Spinal cord (tissue), 10 donors: ENCODE measurements around the gene PLA2G3. TPM values are rescaled to one million over a fixed set of nuclear protein-coding genes. Genes with fewer than 3 reads are reported as not detected.
A peak's percentile ranks its signal among the peaks of the same experiment; 100 is the strongest.

ENCODE experiments used
- DNase-seq, 6 donors: peaks; one replicate each; pipeline versions ENCODE4 v3.0.0 to v3.0.0-alpha.2; 2013 to 2015; ENCODE audit warnings: low spot score in 6 of 6, low read depth in 4 of 6
- H3K27ac ChIP-seq: one replicate; pipeline ENCODE4 v1.5.1; 2013; ENCODE audit warnings: low read depth, low read length, control low read depth
- H3K27me3 ChIP-seq: one replicate; pipeline ENCODE4 v1.6.1; 2013; ENCODE audit warnings: low read length; ENCODE audit not compliant: control insufficient read depth, insufficient read depth
- H3K36me3 ChIP-seq: one replicate; pipeline ENCODE4 v1.6.1; 2013; ENCODE audit warnings: low read length; ENCODE audit not compliant: control insufficient read depth, insufficient read depth
- H3K4me1 ChIP-seq: one replicate; pipeline ENCODE4 v1.6.1; 2013; ENCODE audit warnings: low read length; ENCODE audit not compliant: control insufficient read depth, insufficient read depth
- H3K4me3 ChIP-seq: one replicate; pipeline ENCODE4 v1.5.1; 2013; ENCODE audit warnings: low read depth, low read length, control low read depth
- H3K9me3 ChIP-seq: one replicate; pipeline ENCODE4 v1.6.1; 2013; ENCODE audit warnings: low read length; ENCODE audit not compliant: control insufficient read depth, insufficient read depth
- WGBS: methylation state at CpG from one replicate; pipeline ENCODE4 v1.1.5; 2013; ENCODE audit warnings: missing lambda C conversion rate; ENCODE audit not compliant: insufficient coverage; 5-methylcytosine and 5-hydroxymethylcytosine counted together
- polyA plus RNA-seq, 2 donors: library from polyadenylated mRNA; unstranded; fragments of 120-200 nt; gene quantifications; one replicate each; pipeline ENCODE4 v1.2.1, GENCODE V29; 2013; ENCODE audit not compliant: insufficient read length in 2 of 2
- total RNA-seq, 2 donors: library from RNA; depleted of rRNA in 1 of 2; stranded (reverse); fragments of 120-200 nt in 1 of 2; fragments of >200 nt in 1 of 2; gene quantifications; one replicate each; pipeline versions ENCODE4 v1.2.3 to v1.2.4, GENCODE V29; 2013 to 2014
- donor health status: healthy.

PLA2G3 gene
- total and polyA plus RNA-seq, 4 donors: 0.77 to 1.7 (median 1.2) TPM

- Histone ChIP-seq H3K36me3 (no peaks in the 10 kb centered on the region), H3K27me3 (peaks cover 2% of the 10 kb centered on the region), H3K4me1 (peaks cover 4% of the 10 kb centered on the region), H3K27ac (no peak overlapping the region), H3K9me3 (no peaks in the 10 kb centered on the region), H3K4me3 (no peak overlapping the region)
- DNase-seq: no peak
- 92% methylated on average over 2 of the region's 2 CpGs for WGBS
These were observed 11.6 kb upstream of the PLA2G3 start for GRCh38 chr22:31151872-31152271.

- WGBS: no CpG with 5 or more reads among the region's 3 CpGs
- Histone ChIP-seq H3K4me3 (no peak overlapping the region), H3K27me3 (peaks cover 2% of the 10 kb centered on the region), H3K27ac (no peak overlapping the region), H3K9me3 (no peaks in the 10 kb centered on the region), H3K36me3 (no peaks in the 10 kb centered on the region), H3K4me1 (peaks cover 4% of the 10 kb centered on the region)
- no peak for DNase-seq
These were observed 10.3 kb upstream of the PLA2G3 start for GRCh38 chr22:31150615-31151014.

GRCh38 chr22:31148953-31149627 lies 8.8 kb upstream of the PLA2G3 start:
- DNase-seq: peak; percentile 15 to 76 (median 32)
- Histone ChIP-seq H3K4me3 (no peak overlapping the region), H3K27ac (peak overlapping the region; percentile 45), H3K27me3 (peaks cover 2% of the 10 kb centered on the region), H3K9me3 (no peaks in the 10 kb centered on the region), H3K36me3 (no peaks in the 10 kb centered on the region), H3K4me1 (peaks cover 4% of the 10 kb centered on the region)
- 9% methylated on average over 5 of the region's 5 CpGs for WGBS

- no peaks in the 10 kb centered on the region for H3K36me3 ChIP-seq
- no peak overlapping the region for H3K4me3 ChIP-seq
- peaks cover 2% of the 10 kb centered on the region for H3K27me3 ChIP-seq
- H3K4me1 ChIP-seq: peaks cover 7% of the 10 kb centered on the region
- no CpG with 5 or more reads among the region's 1 CpG for WGBS
- H3K27ac ChIP-seq: peak overlapping the region; percentile 45
- DNase-seq: no peak
- no peaks in the 10 kb centered on the region for H3K9me3 ChIP-seq
These were observed 8.2 kb upstream of the PLA2G3 start for GRCh38 chr22:31148488-31148887.

- Histone ChIP-seq H3K36me3 (no peaks in the 10 kb centered on the region), H3K27me3 (no peaks in the 10 kb centered on the region), H3K4me3 (no peak overlapping the region), H3K4me1 (peaks cover 27% of the 10 kb centered on the region), H3K9me3 (no peaks in the 10 kb centered on the region), H3K27ac (no peak overlapping the region)
- no peak for DNase-seq
These were observed 3.9 kb upstream of the PLA2G3 start for GRCh38 chr22:31144223-31144622.

- 81% methylated on average over 3 of the region's 3 CpGs for WGBS
- no peak for DNase-seq
These were observed 3.2 kb upstream of the PLA2G3 start for GRCh38 chr22:31143537-31143936.

GRCh38 chr22:31143038-31143437 lies 2.7 kb upstream of the PLA2G3 start:
- no peak overlapping the region for H3K27ac ChIP-seq
- H3K27me3 ChIP-seq: no peaks in the 10 kb centered on the region
- H3K9me3 ChIP-seq: no peaks in the 10 kb centered on the region
- no peaks in the 10 kb centered on the region for H3K36me3 ChIP-seq
- H3K4me3 ChIP-seq: no peak overlapping the region
- H3K4me1 ChIP-seq: peaks cover 23% of the 10 kb centered on the region
- DNase-seq: no peak
- 63% methylated on average over 3 of the region's 3 CpGs for WGBS

More at GRCh38 chr22:31143537-31143936, 3.2 kb upstream of the PLA2G3 start:
- H3K27ac ChIP-seq: no peak overlapping the region
- H3K4me3 ChIP-seq: no peak overlapping the region
- no peaks in the 10 kb centered on the region for H3K9me3 ChIP-seq
- H3K27me3 ChIP-seq: no peaks in the 10 kb centered on the region
- H3K36me3 ChIP-seq: no peaks in the 10 kb centered on the region
- peaks cover 23% of the 10 kb centered on the region for H3K4me1 ChIP-seq

- no peaks in the 10 kb centered on the region for H3K36me3 ChIP-seq
- no peaks in the 10 kb centered on the region for H3K27me3 ChIP-seq
- DNase-seq: no peak
- H3K4me3 ChIP-seq: no peak overlapping the region
- H3K9me3 ChIP-seq: no peaks in the 10 kb centered on the region
- H3K27ac ChIP-seq: no peak overlapping the region
- WGBS: 90% methylated on average over 3 of the region's 4 CpGs
- H3K4me1 ChIP-seq: peaks cover 23% of the 10 kb centered on the region
These were observed 2.0 kb upstream of the PLA2G3 start for GRCh38 chr22:31142285-31142684.

GRCh38 chr22:31141551-31141950 lies 1.2 kb upstream of the PLA2G3 start:
- 100% methylated on average over 1 of the region's 2 CpGs for WGBS
- H3K27me3 ChIP-seq: no peaks in the 10 kb centered on the region
- H3K4me1 ChIP-seq: peaks cover 23% of the 10 kb centered on the region
- H3K9me3 ChIP-seq: no peaks in the 10 kb centered on the region
- peaks cover 5% of the 10 kb centered on the region for H3K36me3 ChIP-seq
- DNase-seq: no peak
- H3K4me3 ChIP-seq: no peak overlapping the region
- no peak overlapping the region for H3K27ac ChIP-seq

- Histone ChIP-seq H3K9me3 (no peaks in the 10 kb centered on the region), H3K27ac (no peak overlapping the region), H3K4me3 (no peak overlapping the region), H3K36me3 (peaks cover 5% of the 10 kb centered on the region), H3K4me1 (peaks cover 23% of the 10 kb centered on the region), H3K27me3 (no peaks in the 10 kb centered on the region)
- 94% methylated on average over 4 of the region's 5 CpGs for WGBS
- no peak for DNase-seq
These were observed 438 bp upstream of the PLA2G3 start for GRCh38 chr22:31140746-31141145.
